ENCODE results near the gene FGF12.
"Not testable (repeated sequence)": the region's sequence is repeated elsewhere in the genome, so short reads cannot be mapped to it uniquely, and the experiment has no call there.

Gene FGF12

DNA sequence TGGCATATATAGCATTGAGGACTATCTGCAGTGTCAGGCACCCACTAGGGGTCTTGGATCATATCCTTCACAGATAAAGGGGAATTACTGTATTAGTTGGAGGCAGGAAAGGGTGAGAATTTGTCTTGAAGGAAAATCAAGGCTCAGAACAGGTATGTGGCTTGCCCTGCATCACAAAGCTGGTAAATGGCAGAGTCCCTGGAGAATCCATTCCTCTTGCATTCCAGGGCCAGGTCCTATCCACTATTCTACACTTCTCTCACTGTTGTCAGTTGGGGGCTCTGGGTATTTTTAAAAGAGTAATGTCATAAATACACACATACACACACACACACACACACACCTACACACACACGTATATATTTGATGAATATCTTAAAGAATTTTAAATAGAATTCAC, 19.8 kb upstream of the FGF12 start:
- Histone ChIP-seq H3K9me3 (ENCODE audit: insufficient read depth, low read length) (peaks cover 18% of the 10 kb centered on the region), H3K9ac (ENCODE audit: insufficient read length, low read depth) (no peak overlapping the region), H3K4me1 (ENCODE audit: insufficient read depth, insufficient read length) (no peaks in the 10 kb centered on the region), H3K4me3 (ENCODE audit: insufficient read length, low read depth) (no peak overlapping the region), H3K27me3 (ENCODE audit: insufficient read depth, insufficient read length) (no peaks in the 10 kb centered on the region), H3K36me3 (ENCODE audit: insufficient read depth, insufficient read length, low read length) (no peaks in the 10 kb centered on the region)
- TF ChIP-seq ZNF274 (IDR thresholded peaks at IDR 0.05; ENCODE audit: low read depth, low read length) (no peak), YY1 (IDR thresholded peaks at IDR 0.05; ENCODE audit: insufficient read depth, insufficient read length) (no peak), SUZ12 (IDR thresholded peaks at IDR 0.05; ENCODE audit: extremely low read depth, insufficient read depth, insufficient read length) (no peak)
- no peak for DNase-seq (ENCODE audit: low read depth, low spot score)

GRCh38 chr3:192745150-192745549, 17.8 kb upstream of the FGF12 start:
- TF ChIP-seq YY1 (IDR thresholded peaks at IDR 0.05; ENCODE audit: insufficient read depth, insufficient read length) (peak; percentile 28), ZNF274 (IDR thresholded peaks at IDR 0.05; ENCODE audit: low read depth, low read length) (no peak), SUZ12 (IDR thresholded peaks at IDR 0.05; ENCODE audit: extremely low read depth, insufficient read depth, insufficient read length) (no peak)
- Histone ChIP-seq H3K4me1 (ENCODE audit: insufficient read depth, insufficient read length) (no peaks in the 10 kb centered on the region), H3K36me3 (ENCODE audit: insufficient read depth, insufficient read length, low read length) (no peaks in the 10 kb centered on the region), H3K4me3 (ENCODE audit: insufficient read length, low read depth) (peak overlapping the region; percentile 36), H3K9me3 (ENCODE audit: insufficient read depth, low read length) (peaks cover 18% of the 10 kb centered on the region), H3K9ac (ENCODE audit: insufficient read length, low read depth) (peak overlapping the region; percentile 44), H3K27me3 (ENCODE audit: insufficient read depth, insufficient read length) (no peaks in the 10 kb centered on the region)
- DNase-seq (ENCODE audit: low read depth, low spot score), result no peak

GRCh38 chr3:192744604-192745003, 17.3 kb upstream of the FGF12 start:
- not testable (repeated sequence) for DNase-seq (ENCODE audit: low read depth, low spot score); H3K4me1 ChIP-seq (ENCODE audit: insufficient read depth, insufficient read length); H3K27me3 ChIP-seq (ENCODE audit: insufficient read depth, insufficient read length); H3K36me3 ChIP-seq (ENCODE audit: insufficient read depth, insufficient read length, low read length); H3K9ac ChIP-seq (ENCODE audit: insufficient read length, low read depth); H3K4me3 ChIP-seq (ENCODE audit: insufficient read length, low read depth)
- H3K9me3 ChIP-seq (ENCODE audit: insufficient read depth, low read length), result peaks cover 18% of the 10 kb centered on the region

DNA sequence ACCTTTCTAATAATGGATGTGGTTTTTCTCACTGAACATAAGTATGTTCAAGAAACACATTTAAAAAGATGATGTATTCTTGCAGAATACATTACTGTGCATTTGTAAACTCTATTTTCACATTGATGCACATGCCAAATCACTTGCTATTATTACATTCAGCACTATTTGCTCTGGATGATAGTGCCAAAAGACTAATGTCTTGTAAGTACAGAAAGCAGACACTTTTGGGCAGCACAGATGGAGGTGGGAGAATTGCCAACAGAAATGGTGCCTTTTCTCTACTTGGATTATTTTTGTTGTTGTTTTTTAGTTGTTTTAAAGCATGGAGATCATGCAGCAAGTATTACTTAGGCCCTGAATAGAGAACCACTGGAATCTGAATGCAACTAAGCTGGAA, 10.2 kb upstream of the FGF12 start:
- no peaks in the 10 kb centered on the region for H3K9me3 ChIP-seq (ENCODE audit: insufficient read depth, low read length)
- H3K9ac ChIP-seq (ENCODE audit: insufficient read length, low read depth), result no peak overlapping the region
- no peak for DNase-seq (ENCODE audit: low read depth, low spot score)
- no peaks in the 10 kb centered on the region for H3K27me3 ChIP-seq (ENCODE audit: insufficient read depth, insufficient read length)
- H3K36me3 ChIP-seq (ENCODE audit: insufficient read depth, insufficient read length, low read length), result no peaks in the 10 kb centered on the region
- no peak for TF ChIP-seq SUZ12 (IDR thresholded peaks at IDR 0.05; ENCODE audit: extremely low read depth, insufficient read depth, insufficient read length)
- no peak for TF ChIP-seq YY1 (IDR thresholded peaks at IDR 0.05; ENCODE audit: insufficient read depth, insufficient read length)
- TF ChIP-seq ZNF274 (IDR thresholded peaks at IDR 0.05; ENCODE audit: low read depth, low read length), result no peak
- no peaks in the 10 kb centered on the region for H3K4me1 ChIP-seq (ENCODE audit: insufficient read depth, insufficient read length)
- no peak overlapping the region for H3K4me3 ChIP-seq (ENCODE audit: insufficient read length, low read depth)

DNA sequence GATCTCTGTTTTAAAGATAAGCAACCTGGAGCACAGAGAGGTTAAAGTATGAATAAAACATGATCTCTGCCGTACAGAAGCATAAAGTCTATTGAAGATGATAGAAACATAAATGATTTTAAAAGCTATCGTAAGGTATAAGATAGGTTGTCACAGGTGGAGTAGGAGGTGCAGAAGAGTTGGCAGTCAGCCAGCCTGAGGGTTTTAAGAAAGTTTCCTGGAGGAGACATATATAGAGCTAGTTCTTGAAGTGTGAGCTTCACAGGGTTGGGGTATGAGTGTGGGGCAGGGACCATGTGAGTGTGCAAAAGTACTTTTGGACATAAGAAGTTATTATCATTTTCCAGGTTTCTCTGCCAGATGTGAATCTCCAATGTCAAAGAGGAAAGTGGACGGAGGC, 3.9 kb upstream of the FGF12 start:
- no peaks in the 10 kb centered on the region for H3K4me1 ChIP-seq (ENCODE audit: insufficient read depth, insufficient read length)
- no peak overlapping the region for H3K4me3 ChIP-seq (ENCODE audit: insufficient read length, low read depth)
- no peaks in the 10 kb centered on the region for H3K36me3 ChIP-seq (ENCODE audit: insufficient read depth, insufficient read length, low read length)
- no peak for DNase-seq (ENCODE audit: low read depth, low spot score)
- no peaks in the 10 kb centered on the region for H3K27me3 ChIP-seq (ENCODE audit: insufficient read depth, insufficient read length)
- TF ChIP-seq YY1 (IDR thresholded peaks at IDR 0.05; ENCODE audit: insufficient read depth, insufficient read length), result no peak
- no peak for TF ChIP-seq ZNF274 (IDR thresholded peaks at IDR 0.05; ENCODE audit: low read depth, low read length)
- TF ChIP-seq SUZ12 (IDR thresholded peaks at IDR 0.05; ENCODE audit: extremely low read depth, insufficient read depth, insufficient read length), result no peak
- no peak overlapping the region for H3K9ac ChIP-seq (ENCODE audit: insufficient read length, low read depth)
- H3K9me3 ChIP-seq (ENCODE audit: insufficient read depth, low read length), result no peaks in the 10 kb centered on the region

DNA sequence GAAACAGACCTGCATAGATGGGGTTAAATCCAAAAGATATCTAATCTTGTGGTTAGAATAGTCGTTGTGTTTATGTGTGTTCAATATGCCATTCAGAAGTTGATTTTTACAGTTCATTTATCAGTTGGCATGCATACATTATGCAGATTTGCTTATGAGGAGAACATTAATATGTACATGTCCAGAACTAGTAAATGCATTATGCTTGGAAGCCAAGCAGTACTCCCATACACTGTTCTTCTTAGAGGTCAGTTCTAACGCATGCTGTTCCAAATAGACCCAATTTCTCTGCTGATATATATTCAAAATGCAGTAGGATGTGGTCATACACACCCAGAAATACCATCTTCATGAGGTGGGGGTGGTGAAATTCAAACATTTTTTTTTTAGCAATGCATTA, 956 bp downstream of the FGF12 start:
- no peak for DNase-seq (ENCODE audit: low read depth, low spot score)
- H3K4me1 ChIP-seq (ENCODE audit: insufficient read depth, insufficient read length), result no peaks in the 10 kb centered on the region
- no peaks in the 10 kb centered on the region for H3K9me3 ChIP-seq (ENCODE audit: insufficient read depth, low read length)
- H3K27me3 ChIP-seq (ENCODE audit: insufficient read depth, insufficient read length), result no peaks in the 10 kb centered on the region
- H3K36me3 ChIP-seq (ENCODE audit: insufficient read depth, insufficient read length, low read length), result no peaks in the 10 kb centered on the region
- no peak overlapping the region for H3K9ac ChIP-seq (ENCODE audit: insufficient read length, low read depth)
- H3K4me3 ChIP-seq (ENCODE audit: insufficient read length, low read depth), result no peak overlapping the region
- no peak for TF ChIP-seq ZNF274 (IDR thresholded peaks at IDR 0.05; ENCODE audit: low read depth, low read length)
- no peak for TF ChIP-seq SUZ12 (IDR thresholded peaks at IDR 0.05; ENCODE audit: extremely low read depth, insufficient read depth, insufficient read length)

DNA sequence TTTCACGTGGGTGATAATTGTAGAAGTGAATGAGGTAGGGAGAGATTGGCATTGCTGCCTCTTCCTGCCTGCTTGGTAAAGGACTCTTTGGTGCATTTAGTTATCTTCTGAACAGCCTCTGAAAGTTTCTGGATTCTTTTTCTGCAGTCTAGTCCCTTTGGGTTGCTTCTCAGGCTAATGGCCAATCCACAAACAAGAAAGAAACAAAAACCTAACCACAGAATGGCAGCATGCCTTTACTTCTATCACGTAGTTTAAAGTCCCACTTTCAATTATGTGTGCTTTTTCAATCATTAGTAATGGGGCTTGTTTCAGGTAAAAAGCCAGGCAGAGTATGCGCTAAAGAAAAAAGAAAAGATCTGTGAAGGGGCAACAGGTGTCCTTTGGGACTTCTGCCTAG, 7.4 kb downstream of the FGF12 start:
- H3K36me3 ChIP-seq (ENCODE audit: insufficient read depth, insufficient read length, low read length), result no peaks in the 10 kb centered on the region
- H3K9me3 ChIP-seq (ENCODE audit: insufficient read depth, low read length), result no peaks in the 10 kb centered on the region
- no peak overlapping the region for H3K9ac ChIP-seq (ENCODE audit: insufficient read length, low read depth)
- TF ChIP-seq ZNF274 (IDR thresholded peaks at IDR 0.05; ENCODE audit: low read depth, low read length), result no peak
- no peak for TF ChIP-seq SUZ12 (IDR thresholded peaks at IDR 0.05; ENCODE audit: extremely low read depth, insufficient read depth, insufficient read length)
- no peak for TF ChIP-seq YY1 (IDR thresholded peaks at IDR 0.05; ENCODE audit: insufficient read depth, insufficient read length)
- no peaks in the 10 kb centered on the region for H3K27me3 ChIP-seq (ENCODE audit: insufficient read depth, insufficient read length)
- H3K4me3 ChIP-seq (ENCODE audit: insufficient read length, low read depth), result no peak overlapping the region
- DNase-seq (ENCODE audit: low read depth, low spot score), result no peak
- H3K4me1 ChIP-seq (ENCODE audit: insufficient read depth, insufficient read length), result no peaks in the 10 kb centered on the region

GRCh38 chr3:192718156-192718555, 9.2 kb downstream of the FGF12 start:
- Histone ChIP-seq H3K9ac (ENCODE audit: insufficient read length, low read depth) (no peak overlapping the region), H3K36me3 (ENCODE audit: insufficient read depth, insufficient read length, low read length) (no peaks in the 10 kb centered on the region), H3K4me3 (ENCODE audit: insufficient read length, low read depth) (no peak overlapping the region), H3K9me3 (ENCODE audit: insufficient read depth, low read length) (no peaks in the 10 kb centered on the region), H3K4me1 (ENCODE audit: insufficient read depth, insufficient read length) (no peaks in the 10 kb centered on the region), H3K27me3 (ENCODE audit: insufficient read depth, insufficient read length) (no peaks in the 10 kb centered on the region)
- TF ChIP-seq SUZ12 (IDR thresholded peaks at IDR 0.05; ENCODE audit: extremely low read depth, insufficient read depth, insufficient read length) (no peak), YY1 (IDR thresholded peaks at IDR 0.05; ENCODE audit: insufficient read depth, insufficient read length) (no peak), ZNF274 (IDR thresholded peaks at IDR 0.05; ENCODE audit: low read depth, low read length) (no peak)
- DNase-seq (ENCODE audit: low read depth, low spot score), result no peak
